ENCODE measurements around the gene ABCD4. TPM values are rescaled to one million over a fixed set of nuclear protein-coding genes. Genes with fewer than 3 reads are reported as not detected.

Gene ABCD4
- total RNA-seq, 1 experiment from 2014 or later: 45.3 TPM

- TF ChIP-seq POLR2A (IDR thresholded peaks at IDR 0.05; ENCODE audit: borderline replicate concordance, extremely low read depth, insufficient read depth, insufficient read length): no peak
- no peak for TF ChIP-seq EZH2phosphoT487 (IDR thresholded peaks at IDR 0.05; ENCODE audit: borderline replicate concordance)
- no peak for TF ChIP-seq SRF (IDR thresholded peaks at IDR 0.05; ENCODE audit: low read depth)
- no peak for TF ChIP-seq SIN3A (IDR thresholded peaks at IDR 0.05; ENCODE audit: low read depth)
- no peak for TF ChIP-seq JUND (IDR thresholded peaks at IDR 0.05)
- ATAC-seq (no peak), DNase-seq (ENCODE audit: low read depth, low spot score) (no peak)
- H4K20me1 ChIP-seq (ENCODE audit: insufficient read depth): no peaks in the 10 kb centered on the region
- H3K79me2 ChIP-seq (ENCODE audit: insufficient read depth, low read length): no peaks in the 10 kb centered on the region
- H3K4me1 ChIP-seq (ENCODE audit: control insufficient read depth in 1 of 2, insufficient read depth in 2 of 2, low read length in 2 of 2): peaks cover 5 to 6% of the 10 kb centered on the region in 2 experiments; a peak in 3 of 4 replicates
- no peak overlapping the region for H3K4me2 ChIP-seq (ENCODE audit: low read length)
- BruUV-seq (replicated peaks): no TSS peak
- no peaks in the 10 kb centered on the region for H3K27me3 ChIP-seq (ENCODE audit: insufficient read depth, low read length)
- H2AFZ ChIP-seq (ENCODE audit: low read depth, low read length, poor library complexity, severe bottlenecking): no peak overlapping the region
- H3K9me2 ChIP-seq (ENCODE audit: insufficient read depth): no peaks in the 10 kb centered on the region
- no peaks in the 10 kb centered on the region for H3K9me3 ChIP-seq (ENCODE audit: control insufficient read depth in 1 of 2, insufficient read depth in 1 of 2, low read depth in 1 of 2, low read length in 2 of 2)
- no peak overlapping the region for H3K4me3 ChIP-seq (replicated peaks in 1 of 2; ENCODE audit: low read depth in 1 of 2, low read length in 2 of 2)
- RAD21 ChIA-PET (ENCODE audit: low non-redundant PET in 1 of 2, low total read pairs in 2 of 2, uncharacterized antibody in 2 of 2, unreplicated experiment in 2 of 2): no interaction called here
- CTCF ChIA-PET: no interaction called here
- no peak overlapping the region for H3K9ac ChIP-seq (ENCODE audit: low read length)
- H3K27ac ChIP-seq (ENCODE audit: low read depth, low read length): no peak overlapping the region
- intact Hi-C loops (cut with micrococcal nuclease): no loop called here
- H3K36me3 ChIP-seq (ENCODE audit: control insufficient read depth in 1 of 2, insufficient read depth in 2 of 2, low read length in 2 of 2): no peaks in the 10 kb centered on the region
- POLR2A ChIA-PET: no interaction called here
These were observed 11.8 kb upstream of the ABCD4 start for GRCh38 chr14:74314576-74314975.

- H3K4me3 ChIP-seq (replicated peaks in 1 of 2; ENCODE audit: low read depth in 1 of 2, low read length in 2 of 2): no peak overlapping the region
- no peaks in the 10 kb centered on the region for H3K36me3 ChIP-seq (ENCODE audit: control insufficient read depth in 1 of 2, insufficient read depth in 2 of 2, low read length in 2 of 2)
- ATAC-seq: no peak
- no peak overlapping the region for H3K27ac ChIP-seq (ENCODE audit: low read depth, low read length)
- no peak overlapping the region for H3K9ac ChIP-seq (ENCODE audit: low read length)
- H2AFZ ChIP-seq (ENCODE audit: low read depth, low read length, poor library complexity, severe bottlenecking): no peak overlapping the region
- no peaks in the 10 kb centered on the region for H3K9me3 ChIP-seq (ENCODE audit: control insufficient read depth in 1 of 2, insufficient read depth in 1 of 2, low read depth in 1 of 2, low read length in 2 of 2)
- no peaks in the 10 kb centered on the region for H3K79me2 ChIP-seq (ENCODE audit: insufficient read depth, low read length)
- intact Hi-C loops (cut with micrococcal nuclease): no loop called here
- H3K4me2 ChIP-seq (ENCODE audit: low read length): no peak overlapping the region
- H3K9me2 ChIP-seq (ENCODE audit: insufficient read depth): no peaks in the 10 kb centered on the region
- peaks cover 5 to 6% of the 10 kb centered on the region in 2 experiments; a peak in 3 of 4 replicates for H3K4me1 ChIP-seq (ENCODE audit: control insufficient read depth in 1 of 2, insufficient read depth in 2 of 2, low read length in 2 of 2)
- no TSS peak for BruUV-seq (replicated peaks)
- CTCF ChIA-PET: interaction anchor here (0.8 to 1.6 kb wide), 2 partner anchors 11 to 12 kb away, joined by 4 read pairs; partner anchors contain the start of gene ABCD4
- H3K27me3 ChIP-seq (ENCODE audit: insufficient read depth, low read length): no peaks in the 10 kb centered on the region
- DNase-seq (ENCODE audit: low read depth, low spot score): no peak
- POLR2A ChIA-PET: no interaction called here
- no peaks in the 10 kb centered on the region for H4K20me1 ChIP-seq (ENCODE audit: insufficient read depth)
- RAD21 ChIA-PET (ENCODE audit: low non-redundant PET in 1 of 2, low total read pairs in 2 of 2, uncharacterized antibody in 2 of 2, unreplicated experiment in 2 of 2): no interaction called here
- TF ChIP-seq CEBPB (IDR thresholded peaks at IDR 0.05; ENCODE audit: low read depth) (no peak), ZFX (IDR thresholded peaks at IDR 0.05) (no peak), EZH2phosphoT487 (IDR thresholded peaks at IDR 0.05; ENCODE audit: borderline replicate concordance) (no peak), SIN3A (IDR thresholded peaks at IDR 0.05; ENCODE audit: low read depth) (no peak), FOSL1 (IDR thresholded peaks at IDR 0.05; ENCODE audit: low read depth) (no peak), REST (IDR thresholded peaks at IDR 0.05; ENCODE audit: low read depth) (no peak), SP1 (IDR thresholded peaks at IDR 0.05; ENCODE audit: low read depth) (no peak), ATF3 (IDR thresholded peaks at IDR 0.05) (no peak), SRF (IDR thresholded peaks at IDR 0.05; ENCODE audit: low read depth) (no peak), POLR2A (IDR thresholded peaks at IDR 0.05; ENCODE audit: borderline replicate concordance, extremely low read depth, insufficient read depth, insufficient read length) (no peak), ZNF274 (IDR thresholded peaks at IDR 0.05; ENCODE audit: low read depth, low read length) (no peak), TCF7L2 (IDR thresholded peaks at IDR 0.05; ENCODE audit: borderline replicate concordance, extremely low read depth, insufficient read depth, insufficient read length) (no peak), CTCF (IDR thresholded peaks at IDR 0.05 in 2 of 3, conservative IDR thresholded peaks at IDR 0.05 in 1 of 3; ENCODE audit: borderline replicate concordance in 1 of 3, insufficient read depth in 1 of 3, low read depth in 2 of 3, low read length in 2 of 3) (no peak)
These were observed 10.9 kb upstream of the ABCD4 start for GRCh38 chr14:74313601-74314000.
